TTC549 (cell line): Measurements from ENCODE around the gene TCF7L2.
"Not testable (repeated sequence)": the region's sequence is repeated elsewhere in the genome, so short reads cannot be mapped to it uniquely, and the experiment has no call there.

ENCODE experiments used
- FAIRE-seq: peaks from 2 replicates; lab custom pipeline; 2012; peaks lifted over from hg19 to GRCh38; lab: Jason Lieb, UNC

TCF7L2 gene

DNA sequence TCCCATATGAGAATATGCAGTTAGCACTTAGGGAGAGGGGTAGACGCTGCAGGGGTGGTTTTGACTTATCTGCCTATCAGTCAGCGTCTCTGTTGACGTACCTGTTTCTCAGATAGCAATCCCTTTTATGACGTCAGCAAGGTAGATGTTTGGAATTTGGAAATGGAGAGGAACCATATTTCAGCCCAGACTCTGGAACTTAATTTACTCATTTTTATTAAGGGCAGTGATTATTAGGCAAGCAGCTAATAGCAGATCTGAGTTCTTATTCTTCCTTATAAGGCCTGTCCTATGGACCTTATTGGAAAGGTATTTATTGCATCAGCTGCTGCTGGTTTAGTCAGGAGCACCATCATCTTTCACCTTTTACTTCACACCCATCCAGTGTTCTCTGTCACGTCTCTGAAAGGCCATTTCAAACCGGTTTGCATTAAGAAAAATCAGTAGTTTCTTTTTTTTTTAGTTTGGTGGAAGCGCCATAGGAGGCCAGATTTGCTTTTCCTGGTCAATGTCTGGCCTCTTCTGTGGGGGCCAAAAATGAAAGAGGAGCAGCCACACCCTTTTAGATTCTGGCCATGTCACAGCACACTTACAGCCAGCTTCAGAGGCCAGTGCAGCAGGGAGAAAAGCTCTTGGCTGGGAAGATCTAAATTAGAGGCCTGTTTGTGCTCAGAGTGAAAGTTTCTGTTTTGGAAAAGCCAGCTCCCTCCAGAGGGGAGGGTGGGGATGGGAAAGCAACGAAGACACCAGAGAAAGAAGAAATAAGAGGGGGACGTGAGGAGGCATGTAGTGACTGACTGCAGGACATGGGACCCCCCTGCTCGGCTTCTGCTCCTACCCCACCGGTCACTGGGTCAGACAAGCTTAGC, 146.3 kb downstream of the TCF7L2 start:
- FAIRE-seq, result no peak

DNA sequence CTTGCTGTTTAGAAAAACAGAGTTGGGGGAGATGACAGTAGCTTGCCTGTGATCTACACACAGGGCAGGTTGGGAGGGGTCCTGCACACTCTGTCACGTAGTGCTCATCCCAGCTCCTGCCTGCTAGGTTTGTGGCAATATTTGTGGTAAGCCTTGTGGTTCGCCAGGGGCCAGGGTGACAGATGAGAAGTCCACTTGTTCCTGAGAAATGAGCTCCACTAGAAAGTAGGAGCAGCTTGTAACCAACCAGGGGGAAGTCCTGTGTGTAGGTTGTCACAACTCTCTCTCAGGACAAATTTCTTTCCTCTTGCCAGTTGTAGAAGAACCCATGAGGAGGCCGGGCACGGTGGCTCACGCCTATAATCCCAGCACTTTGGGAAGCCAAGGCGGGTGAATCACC, 147.0 kb downstream of the TCF7L2 start:
- no peak for FAIRE-seq

DNA sequence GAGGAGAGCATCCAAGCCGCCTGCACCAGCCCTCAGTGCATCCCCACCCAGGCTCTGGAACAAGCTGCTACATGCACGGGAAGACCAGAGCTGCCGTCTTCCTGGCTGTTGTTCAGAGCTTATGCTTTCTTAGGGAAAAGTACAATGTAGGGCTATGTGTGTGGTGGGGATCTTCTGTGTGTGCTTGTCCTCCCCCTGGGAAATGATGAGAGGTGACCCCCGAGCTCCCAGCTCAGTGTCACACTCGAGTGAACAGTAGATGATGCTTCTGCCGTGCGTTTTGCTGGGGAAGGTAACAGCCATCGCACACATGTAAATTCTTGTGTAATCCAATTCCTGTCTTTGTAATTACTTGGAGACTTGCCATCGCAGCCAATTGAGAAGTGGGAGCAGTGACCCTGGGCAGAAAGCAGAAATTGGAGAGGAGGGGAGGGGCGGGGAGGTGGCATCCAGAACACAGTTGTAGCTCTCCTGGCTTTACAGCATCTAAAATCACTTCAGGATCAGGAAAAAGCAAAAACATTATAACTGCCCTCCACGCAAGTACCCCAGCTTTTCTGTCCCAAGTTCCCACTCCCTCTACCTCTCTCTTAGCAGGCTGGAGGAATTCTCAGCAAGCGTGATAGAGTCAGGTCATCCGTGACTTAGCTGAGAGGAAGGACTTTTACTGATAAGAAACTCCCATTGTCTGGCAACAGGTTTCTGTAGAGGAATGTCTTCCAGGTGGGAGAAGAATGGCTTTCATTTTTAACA, 149.6 kb downstream of the TCF7L2 start:
- FAIRE-seq, result no peak

DNA sequence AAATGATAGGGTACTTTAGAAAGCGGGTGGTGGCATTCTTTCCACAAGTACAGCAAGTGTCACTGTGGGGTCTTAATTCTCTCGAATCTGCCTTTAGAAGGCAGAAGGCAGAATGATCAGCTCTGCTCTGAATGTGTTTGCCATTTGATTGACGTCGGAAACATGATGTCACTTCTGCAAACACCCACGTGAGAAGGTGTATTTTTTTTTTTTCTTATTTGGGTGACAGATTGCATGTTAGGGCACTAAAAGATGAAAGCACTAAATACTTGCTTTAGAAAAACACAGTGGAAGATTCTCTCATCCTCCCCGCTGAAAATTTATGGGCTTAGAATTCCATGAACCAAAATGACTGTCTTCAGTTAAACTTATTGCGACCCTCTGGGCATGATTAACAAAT, 150.2 kb downstream of the TCF7L2 start:
- no peak for FAIRE-seq

DNA sequence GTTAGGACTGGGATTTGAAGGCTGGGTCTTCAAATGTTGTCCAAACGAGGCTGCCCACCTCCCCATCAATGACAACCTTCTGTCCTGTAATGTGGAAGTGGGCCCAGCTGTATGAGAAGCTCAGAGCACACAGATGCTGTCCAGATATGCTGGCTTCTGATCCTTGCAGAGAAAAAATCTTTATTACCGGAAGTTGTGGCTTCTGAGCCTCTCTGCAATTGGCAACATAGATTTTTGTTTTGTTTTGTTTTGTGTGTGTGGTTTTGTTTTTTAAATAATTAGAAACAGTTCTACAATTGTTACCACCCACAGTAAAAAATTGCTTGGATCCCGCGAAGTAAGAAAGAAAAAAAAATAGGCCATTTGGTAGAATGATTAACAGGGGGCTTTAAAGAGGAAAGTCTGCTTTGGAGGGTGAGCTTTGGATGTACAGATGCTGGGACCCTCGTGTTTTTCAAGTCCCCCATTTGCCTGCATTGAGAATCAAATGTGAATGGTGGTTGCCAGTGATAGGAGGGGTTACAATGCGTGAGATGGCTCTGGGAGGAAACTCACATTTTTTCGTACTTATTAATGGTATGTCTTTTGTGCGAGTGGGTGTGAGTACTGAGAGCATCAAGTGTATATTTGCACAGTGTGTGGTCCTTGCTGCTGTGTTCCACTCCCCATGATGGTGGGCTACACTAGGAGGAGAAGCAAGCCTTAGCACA, 153.2 kb downstream of the TCF7L2 start:
- no peak for FAIRE-seq

DNA sequence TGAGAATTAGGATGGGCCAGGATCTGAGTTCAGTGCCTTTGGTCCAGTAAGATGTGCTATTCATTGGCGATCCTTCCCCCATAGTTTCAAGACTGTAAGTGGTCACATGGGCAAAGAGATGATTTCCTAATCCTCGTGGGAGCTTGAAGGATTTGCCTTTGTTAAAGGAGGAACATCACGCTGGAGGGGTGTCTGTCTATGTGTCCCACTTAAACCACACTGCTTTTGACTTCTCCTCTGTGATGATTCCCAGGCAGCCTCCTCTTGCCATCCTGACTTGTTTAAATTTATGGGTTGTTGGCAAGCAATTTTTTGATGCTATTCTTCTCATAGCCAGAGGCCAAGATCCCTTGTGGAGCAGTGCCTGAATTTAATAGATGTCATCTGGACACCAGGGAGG, 154.0 kb downstream of the TCF7L2 start:
- no peak for FAIRE-seq

DNA sequence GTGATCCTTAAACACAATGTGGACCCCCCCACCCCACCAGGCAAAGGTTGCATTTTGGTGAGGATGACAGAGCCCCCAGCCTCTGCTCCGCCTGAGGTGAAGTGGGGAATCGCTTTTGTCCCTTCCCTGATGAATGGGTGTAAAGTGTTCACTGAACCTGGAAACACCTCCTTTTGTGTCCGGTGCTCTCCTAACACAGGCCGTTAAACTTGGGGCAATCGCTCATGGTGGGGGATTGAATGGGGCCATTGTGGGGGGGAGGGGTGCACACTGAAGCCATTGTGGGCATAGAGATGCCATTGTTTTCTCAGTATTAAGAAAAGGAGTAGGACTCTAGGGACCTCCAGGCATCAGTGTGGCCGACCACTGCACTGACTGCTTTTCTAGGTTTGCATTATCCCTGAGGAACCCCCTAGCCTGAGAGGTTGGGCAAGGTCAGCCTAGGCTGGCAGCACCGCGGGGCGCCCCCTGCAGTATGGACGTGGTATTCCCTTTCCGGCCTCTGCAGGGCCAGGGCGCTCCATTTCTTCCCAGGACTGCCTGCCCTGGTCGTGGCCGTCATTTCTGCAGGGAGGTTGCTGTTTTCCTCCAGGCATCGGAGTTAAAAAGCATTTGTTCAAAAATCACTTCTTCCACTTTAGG, 158.3 kb downstream of the TCF7L2 start:
- FAIRE-seq, result no peak

DNA sequence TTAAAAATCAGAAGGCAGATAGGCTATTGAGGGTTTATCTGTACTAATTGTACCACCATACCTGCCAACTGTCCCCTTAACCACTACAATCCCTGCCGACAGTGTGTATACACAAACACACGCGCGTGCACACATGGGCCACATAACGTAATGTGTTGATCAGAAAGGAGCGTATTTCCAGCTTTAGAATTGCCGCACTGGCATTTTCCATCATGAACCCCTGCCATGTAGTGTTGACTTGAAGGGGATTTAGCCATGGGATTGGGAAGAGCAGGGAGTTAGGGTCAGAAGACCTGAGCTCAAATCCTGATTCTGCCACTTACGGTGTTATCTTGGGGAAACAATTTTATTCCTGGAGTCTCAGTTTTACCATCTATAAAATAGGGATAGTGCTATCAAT, 158.9 kb downstream of the TCF7L2 start:
- FAIRE-seq, result no peak

DNA sequence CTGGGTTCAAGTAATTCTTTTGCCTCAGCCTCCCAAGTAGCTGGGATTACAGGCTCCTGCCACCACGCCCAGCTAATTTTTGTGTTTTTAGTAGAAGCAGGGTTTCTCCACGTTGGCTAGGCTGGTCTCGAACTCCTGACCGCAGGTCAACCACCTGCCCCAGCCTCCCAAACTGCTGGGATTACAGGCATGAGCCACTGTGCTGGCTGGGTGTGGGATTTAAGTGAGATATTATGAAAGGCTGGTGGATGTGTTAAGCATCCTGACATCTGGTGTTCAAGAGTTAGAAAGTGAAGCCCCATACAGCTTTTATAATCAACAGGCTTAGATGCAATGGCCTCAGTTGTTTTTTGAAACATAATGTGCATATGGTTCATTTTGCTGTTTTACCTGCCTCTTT, 159.4 kb downstream of the TCF7L2 start:
- FAIRE-seq, result not testable (repeated sequence)

DNA sequence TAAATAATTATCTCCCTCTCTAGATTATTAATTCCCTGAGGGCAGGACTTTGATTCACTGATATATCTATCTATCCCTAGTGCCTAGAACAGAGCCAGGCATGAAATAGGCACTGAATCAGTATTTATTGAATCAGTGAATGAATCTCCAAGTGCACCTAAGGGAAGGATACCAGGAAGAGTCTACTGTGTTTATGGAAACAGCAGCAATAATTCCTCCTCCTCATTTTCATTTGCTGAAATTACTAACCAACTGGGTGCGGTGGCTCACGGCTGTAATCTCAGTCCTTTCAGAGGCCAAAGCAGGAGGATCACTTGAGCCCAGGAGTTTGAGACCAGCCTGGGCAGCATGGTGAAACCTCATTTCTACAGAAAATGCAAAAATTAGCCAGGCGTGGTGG, 161.2 kb downstream of the TCF7L2 start:
- no peak for FAIRE-seq

DNA sequence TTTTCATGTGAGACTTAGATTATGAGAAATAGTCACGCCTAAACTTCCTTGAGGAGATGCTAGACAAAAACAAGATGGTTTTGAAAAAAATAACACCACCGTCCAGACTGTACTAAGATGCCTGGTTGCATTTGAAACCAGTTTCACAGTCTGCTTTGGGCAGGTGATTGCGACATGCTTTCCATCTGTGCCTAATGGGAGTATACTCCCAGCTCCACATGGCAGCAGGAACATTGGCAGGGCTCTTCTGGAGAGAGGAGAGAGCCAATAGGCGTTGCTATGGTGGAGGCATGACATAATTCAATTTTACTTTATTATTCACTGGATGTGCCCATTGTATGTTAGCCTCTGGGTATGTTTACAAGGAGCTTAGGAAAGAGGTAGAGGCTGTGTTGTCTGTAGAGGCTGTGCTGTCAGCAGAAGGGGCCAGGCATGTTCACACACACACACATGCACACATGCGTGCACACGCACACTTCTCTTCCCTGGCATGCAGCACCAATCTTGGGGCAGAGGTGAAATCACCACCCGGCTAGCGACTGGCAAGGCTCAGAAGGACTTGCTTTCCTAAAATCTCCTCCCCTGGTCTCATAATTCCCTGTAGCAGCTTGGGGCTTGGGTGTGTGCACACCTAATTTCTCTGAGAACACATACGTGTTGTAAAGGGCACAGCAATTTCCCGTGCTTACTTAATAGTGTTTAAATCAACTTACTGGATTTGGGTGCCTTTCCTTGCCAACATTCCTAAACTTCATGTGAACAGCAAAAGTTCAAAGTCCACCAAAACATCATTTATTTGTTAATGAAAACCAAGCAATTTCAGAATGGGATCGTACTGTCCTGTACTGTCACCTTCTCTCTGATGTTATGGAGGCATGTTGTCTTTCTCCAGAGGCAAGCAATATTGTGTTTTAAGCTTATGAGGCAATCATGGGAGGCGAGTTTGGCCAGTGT, 162.1 kb downstream of the TCF7L2 start:
- FAIRE-seq, result no peak

DNA sequence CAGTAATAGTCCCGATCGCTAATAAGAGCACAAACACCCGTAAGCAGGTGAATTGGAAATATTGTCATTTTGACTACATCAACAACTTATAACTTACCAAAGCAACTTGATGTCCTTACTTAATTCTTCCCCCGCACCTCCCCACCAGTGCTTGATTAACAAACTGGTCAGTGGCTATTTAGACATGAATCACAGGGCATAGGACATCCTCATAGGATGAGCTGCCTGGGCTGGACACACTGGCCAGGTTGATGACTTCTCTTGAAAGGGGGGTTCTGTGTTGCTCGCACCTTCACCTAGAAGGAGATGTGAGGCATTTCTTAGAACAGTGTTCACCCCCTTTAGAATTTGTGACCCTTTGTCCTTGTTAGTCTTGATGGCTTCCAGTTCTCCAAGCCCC, 163.2 kb downstream of the TCF7L2 start:
- FAIRE-seq, result no peak

DNA sequence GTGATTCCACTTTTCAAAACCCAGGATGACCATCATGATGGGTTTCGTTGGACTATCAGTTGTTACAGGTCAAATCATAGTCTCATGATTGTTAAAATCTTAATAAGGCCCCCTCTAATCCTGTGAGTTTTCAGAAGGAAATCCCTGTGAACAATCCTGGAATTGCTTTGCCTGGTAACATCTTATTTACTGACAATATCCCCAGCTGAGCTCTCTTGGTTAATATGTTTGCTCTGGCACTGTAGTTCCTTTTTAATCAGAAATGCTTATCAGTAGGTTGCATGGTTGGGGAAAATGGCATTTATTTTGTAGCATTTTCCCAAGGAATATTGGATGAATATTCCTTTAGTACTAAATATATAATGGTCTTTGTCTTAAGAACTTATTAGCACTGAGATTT, 163.9 kb downstream of the TCF7L2 start:
- no peak for FAIRE-seq

DNA sequence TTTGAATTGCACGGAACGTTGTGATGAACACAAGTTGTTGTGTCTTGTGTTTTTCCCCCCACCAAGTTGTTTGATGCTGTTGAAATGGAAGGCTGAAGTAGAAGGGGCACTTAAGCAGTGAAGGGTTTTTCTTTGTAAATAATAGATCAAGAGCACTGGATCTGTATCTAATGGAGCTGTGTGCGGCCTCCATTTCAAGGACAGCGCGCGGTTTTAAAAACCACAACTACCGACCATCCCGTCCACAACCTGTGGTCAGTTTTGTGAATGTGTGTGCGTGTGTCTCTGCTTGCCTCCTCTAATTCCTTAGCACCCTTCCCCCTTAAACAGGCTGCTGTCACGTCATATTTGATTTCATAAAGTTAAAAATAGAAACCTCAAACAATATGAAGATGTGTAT, 165.5 kb downstream of the TCF7L2 start:
- no peak for FAIRE-seq

DNA sequence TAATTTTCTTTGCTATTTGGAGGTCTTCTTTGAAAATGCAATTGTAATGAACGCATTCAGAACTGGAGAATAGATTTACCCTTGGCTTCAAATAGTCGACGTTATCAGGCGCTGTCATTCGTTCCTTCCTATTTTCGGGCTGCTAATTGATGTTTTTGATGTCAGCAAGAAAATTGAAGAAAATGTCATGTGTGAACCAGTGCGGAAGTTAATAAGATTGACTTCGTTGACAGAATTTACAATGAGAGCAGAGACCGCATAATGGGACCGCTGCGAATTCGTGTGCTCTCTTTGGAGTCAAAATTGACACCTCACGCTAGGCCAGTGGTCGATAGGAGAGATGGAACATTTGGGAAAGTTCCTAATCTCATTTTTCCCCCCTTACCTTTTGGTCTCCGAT, 168.8 kb downstream of the TCF7L2 start:
- FAIRE-seq, result no peak

DNA sequence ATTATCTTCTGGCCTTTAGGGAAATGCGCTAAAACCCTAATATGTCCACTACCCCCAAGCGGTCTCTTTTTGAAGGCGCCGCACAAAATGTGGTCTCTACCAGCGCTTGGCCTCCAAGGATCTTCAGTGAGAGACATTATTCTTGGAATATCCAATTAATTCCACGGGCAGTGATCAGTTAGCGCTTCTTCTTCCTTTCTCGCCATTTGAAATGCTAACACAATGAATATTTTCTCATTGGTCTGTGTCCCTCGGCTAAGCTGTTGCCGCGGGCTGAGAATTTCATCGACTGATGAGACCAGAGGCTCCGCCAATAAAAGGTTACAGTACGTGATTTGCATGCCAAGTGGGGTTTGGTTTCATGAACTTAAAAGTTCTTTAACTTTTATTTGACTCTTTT, 169.8 kb downstream of the TCF7L2 start:
- FAIRE-seq, result no peak

DNA sequence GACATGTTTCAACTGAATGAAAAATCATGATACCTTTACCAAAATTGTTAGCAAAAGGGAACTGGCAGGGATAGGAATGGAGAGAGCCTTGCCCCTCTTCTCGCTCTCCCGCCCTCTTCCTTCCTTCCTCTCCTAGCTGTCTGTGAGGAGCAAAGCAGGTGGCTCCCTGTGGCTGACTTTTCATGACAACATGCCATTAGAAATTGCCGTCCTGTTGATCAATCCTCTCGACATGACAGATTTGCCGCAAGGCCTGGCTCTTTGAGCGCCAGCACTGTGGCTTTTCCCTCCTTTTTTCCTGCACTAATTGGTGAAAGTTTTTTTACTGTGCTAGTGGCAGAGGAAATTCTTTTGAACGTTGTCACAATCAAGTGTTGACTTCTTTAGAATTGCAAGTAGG, 171.1 kb downstream of the TCF7L2 start:
- FAIRE-seq, result no peak

DNA sequence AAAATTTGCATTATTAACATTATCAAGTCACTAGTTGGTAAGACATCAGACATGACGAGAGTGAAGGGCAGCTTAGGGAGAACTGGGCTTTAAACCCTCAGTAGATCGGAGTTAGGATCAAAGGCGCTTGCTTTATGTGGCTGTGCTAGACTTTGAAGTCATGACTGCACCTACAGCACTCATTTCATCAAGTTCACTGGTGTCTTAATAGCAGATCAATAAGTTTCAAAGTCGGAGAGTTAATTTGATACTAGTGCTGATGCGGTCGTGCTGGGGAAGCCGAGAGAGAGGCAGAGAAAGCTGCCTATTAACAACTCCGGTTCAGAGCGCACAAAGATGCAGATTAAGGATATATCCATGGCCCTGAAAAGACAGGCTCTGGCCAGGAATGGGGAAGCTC, 172.9 kb downstream of the TCF7L2 start:
- no peak for FAIRE-seq

DNA sequence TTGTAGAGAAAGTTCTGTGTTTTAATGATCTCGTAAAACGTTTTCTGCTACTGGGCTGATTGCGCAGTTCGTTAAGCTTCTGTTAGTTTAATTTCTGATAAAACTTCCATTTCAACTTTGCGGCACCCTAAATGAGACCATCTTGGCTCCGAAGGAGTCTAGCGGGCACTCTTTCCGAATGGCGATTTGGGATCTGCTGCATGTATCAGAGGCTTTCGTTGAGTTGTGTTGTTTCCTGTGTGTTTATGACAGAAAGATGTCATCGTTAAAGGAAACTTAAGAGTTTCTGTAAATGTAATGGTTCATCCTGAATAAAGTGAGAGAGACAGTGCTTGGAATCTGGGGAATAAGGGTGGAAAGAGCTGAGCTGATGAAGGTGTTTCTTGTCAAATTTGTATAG, 174.7 kb downstream of the TCF7L2 start:
- FAIRE-seq, result no peak

DNA sequence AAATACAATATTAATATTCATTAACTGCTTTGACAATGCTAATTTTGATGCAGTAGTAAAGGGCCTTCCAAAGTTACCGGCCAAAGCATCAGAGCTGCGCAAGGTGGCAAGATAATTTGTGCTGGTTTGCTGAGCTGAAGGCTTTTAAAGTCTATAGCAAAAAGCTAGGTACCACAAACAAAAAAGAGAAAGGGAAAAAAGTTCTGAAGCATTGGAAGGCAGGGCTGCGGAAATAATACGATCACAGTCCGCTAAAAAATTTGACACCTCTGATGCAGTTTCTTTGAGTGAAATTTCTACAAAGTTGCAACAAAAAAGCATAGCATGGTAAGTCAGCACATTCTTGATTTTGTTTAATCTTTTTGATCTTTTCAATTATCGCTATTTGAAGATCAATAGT, 175.6 kb downstream of the TCF7L2 start:
- FAIRE-seq, result no peak
